ENCODE data around the gene ESYT2.
"Not testable (repeated sequence)": the region's sequence is repeated elsewhere in the genome, so short reads cannot be mapped to it uniquely, and the experiment has no call there.

ESYT2 gene

DNA sequence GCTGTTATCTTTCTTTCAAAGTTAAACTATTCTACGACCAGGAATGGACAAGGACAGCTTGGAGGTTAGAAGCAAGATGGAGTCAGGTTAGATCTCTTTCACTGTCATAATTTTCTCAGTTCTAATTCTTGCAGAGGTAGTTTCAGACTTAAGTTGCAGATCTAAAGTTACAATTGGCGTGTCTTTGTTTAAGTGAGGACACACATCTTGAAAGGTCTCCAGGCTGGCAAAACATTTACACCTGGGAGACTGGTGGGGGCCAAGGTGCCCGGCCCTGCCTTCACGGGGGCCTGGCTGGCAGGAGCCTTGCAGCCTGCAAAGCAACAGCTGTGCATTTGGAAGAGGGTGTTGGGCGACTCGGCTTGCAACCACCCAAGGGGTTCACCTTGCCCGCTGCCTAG, 25.4 kb upstream of the ESYT2 start:
- DNase-seq, result no peak

DNA sequence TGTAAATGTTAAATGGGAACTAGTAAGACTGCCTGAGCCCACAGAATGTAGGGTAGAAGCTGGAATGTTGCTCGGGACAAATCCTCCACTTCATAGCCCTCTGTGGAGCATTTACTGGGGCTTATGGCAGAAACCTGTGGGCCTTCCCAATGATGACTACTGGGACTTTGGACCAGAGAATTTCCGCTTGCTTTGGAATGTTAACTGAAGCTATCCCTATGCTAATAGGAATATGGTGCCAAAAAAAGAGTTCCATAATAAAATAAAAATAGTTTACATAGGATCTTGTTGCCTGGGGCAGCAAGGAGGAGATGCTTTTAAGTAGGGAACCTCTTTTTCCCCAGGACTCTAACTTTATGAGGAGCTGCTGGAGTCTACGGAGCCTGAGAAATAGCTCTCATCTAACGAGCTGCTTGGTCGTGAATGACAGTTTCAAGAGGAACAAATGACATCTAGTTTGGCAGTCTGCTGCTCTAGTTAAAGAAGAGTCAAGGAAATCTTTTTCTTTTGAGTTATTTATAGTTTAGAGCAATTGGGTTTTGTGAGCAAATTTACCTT, 21.3 kb upstream of the ESYT2 start:
- no peak for DNase-seq

DNA sequence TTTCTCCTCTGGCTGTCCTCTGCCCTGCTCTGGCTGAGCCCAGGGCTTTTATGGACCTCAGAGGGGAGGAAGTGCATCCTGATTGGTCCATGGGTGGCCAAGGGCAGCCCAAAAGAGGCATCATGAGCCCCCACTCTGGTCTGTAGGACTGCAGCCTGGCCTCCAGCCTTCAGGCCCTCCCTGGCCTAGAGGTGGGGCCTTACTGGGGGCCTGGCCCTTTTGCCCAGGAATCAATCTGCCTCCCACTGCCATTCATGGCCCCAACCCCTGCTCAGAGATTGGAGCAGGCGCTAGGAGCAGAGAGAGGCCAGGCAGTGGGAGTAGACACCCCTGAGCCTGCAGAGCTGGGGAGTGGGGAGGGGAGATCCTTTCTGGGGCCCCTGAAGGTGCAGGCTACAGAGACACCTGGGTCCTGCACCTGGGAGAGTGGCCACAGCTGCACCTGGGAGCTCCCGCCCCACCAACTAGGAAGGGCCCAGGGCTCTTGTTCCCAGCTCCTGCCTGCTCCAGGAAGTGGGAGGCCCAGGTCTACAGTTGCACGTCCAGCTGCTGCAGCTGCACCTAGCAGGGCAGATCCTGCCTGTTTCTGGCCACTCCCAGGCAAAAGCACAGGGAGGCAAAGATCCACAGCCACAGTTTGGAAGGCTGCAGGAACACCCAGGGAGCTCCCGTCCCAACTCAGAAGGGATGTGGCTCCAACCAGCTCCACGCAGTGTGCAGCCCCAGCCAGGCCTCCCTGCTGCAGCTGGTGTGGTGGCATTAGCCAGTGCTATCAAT, 20.6 kb upstream of the ESYT2 start:
- no peak for DNase-seq

DNA sequence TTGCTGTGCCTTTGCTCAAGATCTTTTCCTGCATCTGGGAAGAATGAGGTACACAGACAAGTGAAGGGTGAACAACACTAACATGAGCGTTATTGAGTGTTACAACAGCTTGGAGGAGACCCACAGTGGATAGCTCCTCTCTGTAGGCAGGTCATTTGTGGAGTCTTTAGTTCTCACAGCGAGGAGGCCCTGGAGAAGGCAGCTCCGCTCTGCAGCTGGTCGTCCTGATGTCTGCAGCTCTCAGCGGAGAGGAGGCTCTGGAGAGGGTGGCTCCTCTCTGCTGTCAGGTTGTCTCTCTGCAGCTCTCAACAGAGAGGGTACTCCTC, 20.1 kb upstream of the ESYT2 start:
- DNase-seq, result no peak

DNA sequence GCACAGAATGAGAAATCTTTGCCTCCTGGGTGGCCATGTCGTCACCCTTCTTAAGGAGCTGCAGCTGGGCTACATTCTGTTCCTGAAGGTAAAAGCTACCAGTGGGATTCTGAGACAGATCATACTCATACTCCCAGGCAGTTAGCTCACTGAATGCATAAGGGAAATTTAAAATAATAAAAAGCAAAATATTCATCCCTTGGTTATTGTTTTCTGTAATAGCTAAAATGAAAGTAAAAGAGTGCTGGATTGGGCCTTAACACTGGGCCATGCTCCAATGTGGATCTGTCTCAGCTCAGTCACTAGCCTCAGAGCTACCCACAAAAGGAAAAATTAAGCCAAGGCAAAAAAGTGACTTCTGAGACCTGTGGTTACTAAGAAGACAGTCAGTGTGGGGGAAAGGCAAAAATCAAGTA, 18.1 kb upstream of the ESYT2 start:
- no peak for DNase-seq

DNA sequence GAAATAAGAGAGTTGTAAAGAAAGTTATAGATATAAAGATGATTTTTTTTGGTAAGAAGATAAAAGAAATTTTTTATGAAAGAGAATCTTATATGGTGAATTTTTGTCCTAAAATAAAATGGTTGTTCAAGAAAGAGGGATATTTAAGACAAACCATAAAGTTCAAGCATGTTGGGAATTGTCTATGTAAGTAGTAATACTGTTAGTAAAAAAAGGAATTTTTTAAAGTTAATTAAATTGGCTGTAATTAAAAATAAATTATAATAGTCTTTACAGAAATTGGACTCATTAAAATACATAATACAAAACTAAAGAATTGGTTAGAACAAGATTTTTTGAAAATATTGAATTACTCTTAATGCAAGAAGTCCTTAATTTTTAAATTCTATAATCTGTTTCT, 17.0 kb upstream of the ESYT2 start:
- no peak for DNase-seq

DNA sequence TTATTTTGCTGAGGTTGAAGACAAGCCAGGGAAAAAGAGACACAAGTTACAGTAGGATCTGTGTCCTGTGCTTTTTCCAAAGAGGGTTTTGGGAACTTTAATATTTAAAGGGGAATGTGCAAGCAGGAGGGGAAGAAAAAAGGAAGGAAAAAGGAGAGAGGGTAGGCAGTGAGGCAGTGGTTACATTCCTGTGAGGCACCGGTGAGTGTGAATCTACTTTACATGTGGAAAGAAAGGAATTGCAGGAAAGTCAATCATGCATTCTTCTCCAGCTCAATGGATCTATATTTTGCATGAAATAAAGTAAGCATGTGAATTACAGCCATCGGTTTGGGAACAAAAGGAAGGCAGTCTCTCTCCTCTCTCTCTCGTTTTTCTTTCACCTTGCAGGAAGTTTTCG, 14.5 kb upstream of the ESYT2 start:
- DNase-seq, result no peak

DNA sequence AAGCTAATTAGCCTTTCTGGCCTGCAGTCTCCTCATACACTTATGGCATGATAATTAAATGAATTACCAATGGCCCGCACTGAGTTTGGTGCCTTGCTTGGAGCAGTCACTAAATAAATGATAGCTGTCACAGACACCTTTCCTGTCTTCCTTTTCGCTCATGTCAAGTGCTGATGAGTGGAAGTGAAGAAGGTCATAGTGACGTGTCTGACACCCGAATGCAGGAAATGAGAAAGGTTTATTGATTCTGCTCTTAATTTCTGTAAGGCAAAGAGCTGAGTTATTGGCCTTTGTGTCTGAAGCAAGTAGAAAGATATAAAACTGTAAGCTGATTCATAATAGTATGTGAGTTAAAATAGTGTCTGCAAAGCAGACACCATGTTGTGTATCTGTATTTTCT, 13.2 kb upstream of the ESYT2 start:
- DNase-seq, result no peak

DNA sequence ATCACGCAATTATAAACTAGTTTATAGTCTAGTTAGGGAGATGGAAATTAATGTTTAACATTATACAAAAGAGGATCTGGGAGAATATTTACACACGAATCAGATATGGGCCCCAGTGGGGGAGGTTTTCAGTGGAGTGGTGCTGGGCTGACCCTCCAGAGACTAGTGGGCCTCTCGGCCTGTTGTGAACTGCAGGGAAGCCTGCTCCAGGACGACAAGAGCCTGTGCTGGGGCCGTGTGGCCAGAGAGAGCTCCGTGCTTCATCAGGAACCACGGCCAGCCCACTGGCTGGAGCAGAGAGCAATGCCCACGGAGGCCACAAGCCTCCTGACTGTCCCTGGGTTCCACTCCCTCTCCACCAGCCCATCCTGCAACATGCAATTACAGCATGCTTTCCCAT, 11.3 kb upstream of the ESYT2 start:
- DNase-seq, result no peak

DNA sequence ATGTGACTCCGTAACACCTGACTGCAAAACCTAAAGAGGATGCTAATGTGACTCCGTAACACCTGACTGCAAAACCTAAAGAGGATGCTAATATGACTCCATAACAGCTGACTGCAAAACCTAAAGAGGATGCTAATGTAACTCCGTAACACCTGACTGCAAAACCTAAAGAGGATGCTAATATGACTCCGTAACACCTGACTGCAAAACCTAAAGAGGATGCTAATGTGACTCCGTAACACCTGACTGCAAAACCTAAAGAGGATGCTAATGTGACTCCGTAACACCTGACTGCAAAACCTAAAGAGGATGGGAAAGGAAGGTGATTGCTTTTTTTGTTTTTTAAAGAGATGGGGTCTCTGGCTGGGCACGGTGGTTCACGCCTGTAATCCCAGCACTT, 9.9 kb upstream of the ESYT2 start:
- not testable (repeated sequence) for DNase-seq

DNA sequence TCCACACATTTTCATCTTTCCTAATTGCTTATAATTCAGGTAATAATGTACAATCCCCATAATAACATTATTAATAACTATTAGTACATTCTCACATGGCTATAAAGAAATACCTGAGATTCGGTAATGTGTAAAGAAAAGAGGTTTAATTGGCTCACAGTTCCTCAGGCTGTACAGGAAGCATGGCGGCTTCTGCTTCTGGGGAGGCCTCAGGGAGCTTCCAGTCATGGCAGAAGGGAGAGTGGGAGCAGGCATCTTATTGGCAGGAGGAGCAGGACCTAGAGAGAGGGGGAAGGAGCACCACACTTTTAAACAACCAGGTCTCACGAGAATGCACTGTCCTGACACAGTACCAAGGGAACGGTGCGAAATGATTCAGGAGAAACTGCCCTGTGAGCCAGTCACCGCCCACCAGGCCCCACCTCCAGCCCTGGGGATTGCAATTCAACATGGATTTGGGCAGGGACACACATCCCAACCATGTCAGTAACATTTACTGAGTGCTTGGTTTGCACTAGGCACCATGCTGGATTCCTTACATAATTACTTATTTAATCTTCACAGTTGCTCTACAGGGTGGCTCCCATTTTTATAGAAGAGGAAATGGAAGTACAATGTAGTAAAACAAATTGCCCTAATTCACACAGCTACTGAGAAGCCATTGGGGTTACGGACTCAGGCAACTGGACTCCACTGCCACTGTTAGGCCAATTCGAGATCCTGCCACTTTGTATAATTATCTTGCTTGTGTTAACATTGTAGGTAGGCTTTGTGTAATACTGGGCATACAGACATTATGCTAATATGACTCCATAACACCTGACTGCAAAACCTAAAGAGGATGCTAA, 8.7 kb upstream of the ESYT2 start:
- no peak for DNase-seq

DNA sequence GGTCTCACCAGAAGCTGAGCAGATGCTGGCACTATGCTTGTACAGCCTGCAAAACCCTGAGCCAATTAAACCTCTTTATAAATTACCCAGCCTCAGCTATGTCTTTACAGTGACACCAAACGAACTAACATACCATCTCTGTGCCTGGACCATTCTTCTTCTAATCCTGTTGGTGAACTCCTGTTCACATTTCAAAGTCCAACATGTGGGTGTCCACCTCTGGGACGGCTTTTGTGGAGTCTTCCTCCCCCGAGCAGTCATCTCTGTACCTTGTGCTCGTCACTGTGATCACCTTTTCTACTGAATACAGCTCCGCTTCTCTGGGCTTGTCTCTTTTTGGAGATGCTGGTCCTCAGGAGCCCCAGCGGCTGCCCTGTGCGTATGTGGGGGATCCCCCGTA, 7.4 kb upstream of the ESYT2 start:
- DNase-seq, result no peak

DNA sequence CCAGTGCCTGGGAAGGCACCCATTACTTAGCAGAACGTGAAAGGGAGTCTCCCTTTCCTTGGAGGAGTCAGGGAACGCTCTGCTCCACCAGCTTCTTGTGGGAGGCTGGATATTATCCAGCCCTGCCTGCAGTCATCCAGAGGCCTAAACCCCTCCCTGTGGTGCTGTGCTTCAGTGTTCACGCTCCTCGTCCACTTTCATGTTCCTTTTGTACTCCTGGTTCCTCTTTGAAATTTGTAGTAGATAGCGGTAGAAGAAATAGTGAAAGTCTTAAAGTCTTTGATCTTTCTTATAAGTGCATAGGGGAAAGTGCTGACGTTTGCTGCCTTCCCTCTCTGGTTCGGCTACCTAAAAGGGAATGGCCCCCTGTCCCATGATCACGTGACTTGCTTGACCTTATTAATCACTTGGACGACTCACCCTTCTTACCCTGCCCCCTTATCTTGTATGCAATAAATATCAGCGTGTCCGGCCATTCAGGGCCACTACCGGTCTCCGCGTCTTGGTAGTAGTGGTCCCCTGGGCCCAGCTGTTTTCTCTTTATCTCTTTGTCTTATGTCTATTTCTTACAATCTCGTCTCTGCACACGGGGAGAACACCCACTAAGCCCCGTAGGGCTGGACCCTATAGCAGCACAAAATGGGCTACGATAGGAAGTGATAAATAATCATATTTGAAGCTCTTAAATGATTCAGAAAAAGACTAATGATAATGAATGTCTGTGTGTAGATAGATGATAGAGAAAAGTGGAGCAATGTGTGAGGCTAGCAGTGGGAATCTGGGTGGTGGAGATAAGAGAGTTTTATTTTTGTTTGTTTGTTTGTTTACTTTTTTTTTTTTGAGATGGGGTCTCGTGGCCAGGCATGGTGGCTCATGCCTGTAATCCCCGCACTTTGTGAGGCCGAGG, 5.8 kb upstream of the ESYT2 start:
- DNase-seq, result no peak

DNA sequence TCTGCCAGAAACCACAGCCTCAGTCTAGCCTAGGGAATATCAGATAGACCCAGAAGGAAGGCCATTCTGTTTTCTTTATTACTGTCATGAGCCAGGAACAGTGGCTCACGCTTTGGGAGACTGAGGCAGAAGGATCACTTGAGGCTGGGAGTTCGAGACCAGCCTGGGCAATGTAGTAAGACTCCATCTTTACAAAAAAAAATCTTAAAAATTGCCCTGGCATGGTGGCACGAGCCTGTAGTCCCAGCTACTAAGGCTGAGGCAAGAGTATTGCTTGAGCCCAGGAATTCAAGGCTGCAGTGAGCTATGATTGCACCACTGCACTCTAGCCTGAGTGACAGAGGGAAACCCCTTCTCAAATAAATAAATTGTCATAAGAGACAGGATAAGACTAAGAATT, 3.7 kb upstream of the ESYT2 start:
- no peak for DNase-seq

DNA sequence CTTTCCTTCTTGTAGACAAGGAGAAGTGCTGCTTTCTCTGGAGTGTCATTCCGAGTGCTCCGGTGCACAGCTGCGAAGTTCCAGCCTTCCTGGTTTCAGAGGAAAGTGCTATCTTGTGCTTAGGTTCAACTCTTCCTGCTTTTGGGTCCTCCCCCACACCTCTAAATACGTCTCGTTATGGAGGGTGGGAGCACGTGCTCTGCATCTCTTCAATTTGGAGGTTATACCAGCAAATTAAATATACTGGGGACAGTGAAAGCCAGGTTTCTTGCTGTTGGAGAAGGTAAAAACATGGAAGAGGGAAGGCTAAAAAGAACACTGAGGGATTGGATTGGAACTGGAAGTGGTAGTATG, 2.4 kb upstream of the ESYT2 start:
- no peak for DNase-seq

DNA sequence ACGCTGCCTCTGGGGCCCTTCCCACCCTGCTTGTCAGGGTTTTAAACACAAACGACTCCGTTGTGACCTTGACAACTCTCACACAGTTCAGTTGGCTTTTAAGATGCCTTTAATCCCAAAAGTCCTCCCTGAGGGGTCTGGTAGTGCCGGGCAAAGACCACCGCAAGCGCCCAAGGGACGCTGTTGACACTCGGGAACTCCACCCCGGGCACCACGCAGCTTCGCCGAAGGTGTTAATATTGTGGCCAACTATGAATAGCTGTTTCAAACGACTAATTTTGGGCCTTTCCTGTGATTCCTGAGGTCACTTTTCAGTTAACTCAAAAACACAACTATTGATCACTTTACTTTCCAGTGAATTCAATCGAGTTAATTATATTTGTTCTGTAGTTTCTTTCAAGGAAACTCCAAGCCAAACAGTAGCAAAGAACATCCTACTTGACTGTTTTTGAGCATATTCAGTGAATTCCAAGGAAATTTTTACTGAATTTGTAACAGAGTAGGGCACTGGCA, 958 bp upstream of the ESYT2 start:
- no peak for DNase-seq

DNA sequence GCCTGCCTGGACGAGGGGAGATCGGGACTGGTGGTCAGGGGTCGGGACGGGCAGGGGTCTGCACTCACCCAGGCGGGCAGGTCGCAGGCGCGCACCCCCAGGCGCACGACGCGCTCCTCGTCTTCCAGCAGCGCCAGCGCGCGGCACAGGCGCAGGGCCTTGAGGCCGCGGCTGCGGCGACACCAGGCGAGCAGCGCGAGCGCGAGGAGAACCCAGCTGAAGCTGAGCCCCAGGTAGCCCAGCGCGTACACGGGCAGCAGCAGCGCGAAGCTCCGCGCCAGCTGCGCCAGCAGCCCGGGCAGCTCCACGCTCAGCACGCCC, 328 bp downstream of the ESYT2 start:
- DNase-seq, result peak; percentile 68

DNA sequence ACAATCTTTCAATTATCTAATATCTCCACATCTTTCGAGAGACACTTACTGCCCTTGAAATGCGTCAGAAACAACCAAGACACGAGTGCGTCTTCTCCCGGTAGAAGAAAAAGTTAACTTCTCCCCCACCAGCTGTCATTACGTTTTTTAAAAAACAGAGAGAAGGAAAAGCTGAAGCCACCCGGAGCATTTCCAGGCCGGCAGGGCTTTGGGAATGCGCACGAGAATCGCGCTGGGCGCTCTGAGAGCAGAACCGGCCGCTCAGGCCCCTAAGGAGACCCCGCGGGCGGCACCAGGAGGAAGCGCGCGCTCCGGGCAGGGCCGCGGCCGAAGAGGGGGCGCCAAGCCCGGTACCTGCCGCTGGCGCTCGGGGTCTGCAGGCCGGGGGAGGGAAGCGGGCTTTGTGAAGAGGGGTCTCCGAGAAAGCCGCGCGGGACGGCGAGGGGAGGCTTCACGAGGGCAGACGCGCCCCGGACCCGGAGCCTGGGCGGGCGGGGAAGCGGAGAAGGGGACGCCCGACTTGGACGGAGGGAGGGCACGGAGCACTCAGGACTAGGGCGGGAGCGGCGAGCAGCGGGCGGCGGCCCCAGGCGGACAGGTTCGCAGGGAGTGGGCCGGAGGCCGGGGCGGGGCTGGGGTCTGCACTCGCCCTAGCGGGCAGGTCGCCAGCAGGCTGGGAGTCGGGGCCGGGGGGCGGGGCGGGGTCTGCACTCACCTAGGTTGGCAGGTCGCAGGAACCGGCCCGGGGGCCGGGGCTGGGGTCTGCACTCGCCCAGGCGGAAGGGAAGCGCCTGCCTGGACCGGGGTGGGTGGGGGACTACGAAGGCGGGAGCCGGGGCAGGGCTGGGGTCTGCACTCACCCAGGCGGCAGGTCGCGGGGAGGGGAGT, 932 bp downstream of the ESYT2 start:
- DNase-seq, result peak; percentile 31

DNA sequence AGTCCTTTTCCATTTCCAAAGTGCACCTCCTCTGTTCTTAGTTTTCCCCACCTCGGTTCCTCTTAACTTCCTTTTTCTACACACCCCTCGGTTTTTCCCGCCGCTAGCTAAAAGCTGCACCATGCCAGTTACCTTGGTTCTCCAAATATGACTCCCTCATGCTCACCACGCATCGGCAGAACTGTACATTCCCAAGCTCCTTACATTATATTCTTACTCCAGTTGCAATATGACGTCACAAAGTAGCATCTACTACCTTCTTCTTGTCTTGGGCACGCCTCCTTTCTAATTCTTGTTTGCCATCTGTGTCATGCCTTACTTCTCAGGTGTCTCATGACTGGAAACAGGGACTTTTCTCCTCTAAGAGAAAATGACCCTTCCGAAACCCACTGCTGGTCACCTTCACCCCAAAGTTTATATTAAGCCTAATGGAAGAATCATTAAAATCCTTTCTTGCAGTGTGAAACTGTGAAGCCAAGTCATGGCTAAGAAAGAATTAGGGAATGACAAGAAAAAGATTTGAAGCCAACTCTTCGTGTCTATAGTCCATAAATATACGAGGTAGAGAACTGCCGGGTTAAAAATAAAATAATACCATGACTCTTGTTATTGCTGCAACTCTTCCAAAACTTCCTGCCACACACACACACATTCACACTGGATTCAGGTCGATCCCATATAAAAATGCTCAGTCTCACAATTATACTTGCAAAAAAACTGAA, 1.7 kb downstream of the ESYT2 start:
- no peak for DNase-seq

DNA sequence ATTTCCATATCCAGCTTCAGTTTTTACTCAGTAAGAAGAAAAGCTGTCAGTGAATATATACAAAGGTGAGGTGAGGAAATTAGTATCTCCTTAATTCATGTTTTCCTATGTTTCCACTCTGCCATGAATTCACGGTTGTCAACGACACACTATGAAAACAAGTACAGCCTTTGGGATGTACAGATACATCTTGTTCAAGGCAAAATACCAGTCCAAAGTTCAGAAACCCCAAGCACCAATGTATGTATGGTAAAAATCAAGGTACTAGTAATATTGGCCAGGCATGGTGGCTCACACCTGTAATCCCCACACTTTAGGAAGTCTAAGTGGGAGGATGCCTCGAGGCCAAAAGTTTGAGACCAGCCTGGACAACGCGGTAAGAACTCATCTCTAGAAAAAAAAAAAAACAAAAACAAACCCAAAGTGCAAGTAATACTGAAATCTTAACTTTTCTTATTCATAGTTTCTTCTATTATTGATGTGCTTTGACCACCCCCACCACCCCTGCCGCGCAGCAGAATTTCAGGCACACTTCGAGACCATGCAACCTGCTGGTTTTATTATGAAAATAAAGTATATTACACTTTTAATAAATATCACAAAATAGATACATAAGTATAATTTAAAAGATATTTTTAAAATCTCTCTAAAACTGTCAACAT, 3.5 kb downstream of the ESYT2 start:
- DNase-seq, result no peak

DNA sequence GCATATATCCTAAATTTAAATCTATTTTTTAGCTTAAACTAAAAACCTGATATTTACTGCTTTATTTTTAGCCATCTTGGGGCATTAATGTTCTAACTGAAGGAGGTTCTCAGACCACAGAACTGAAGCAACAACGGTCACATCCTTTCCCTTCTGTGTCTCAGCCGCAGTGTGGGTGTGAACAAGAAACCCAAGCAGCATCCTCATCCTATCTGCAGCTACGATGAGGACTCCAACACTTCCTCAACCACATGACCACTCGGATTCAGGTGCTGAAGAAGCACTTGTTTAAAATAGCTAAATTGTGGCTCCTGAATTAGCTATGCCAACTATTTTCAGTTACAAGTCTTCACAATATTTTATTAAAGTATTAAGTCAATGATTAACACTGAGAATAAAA, 5.3 kb downstream of the ESYT2 start:
- DNase-seq, result no peak

All from NCI-H1105 treated with DMSO at 0.1 percent for 48 hours (cell line).